IPS-NIHi7 (cell line): ENCODE measurements around the gene GALNT9.
"Not testable (repeated sequence)": the region's sequence is repeated elsewhere in the genome, so short reads cannot be mapped to it uniquely, and the experiment has no call there.

Source experiments
- DNase-seq: peaks from one replicate; pipeline ENCODE4 v3.0.0; 2012; ENCODE audit warnings: mixed read lengths; ENCODE audit errors: extremely low spot score

GALNT9 gene

GRCh38 chr12:132358241-132359225 lies 29.1 kb upstream of the GALNT9 start:
- not testable (repeated sequence) for DNase-seq

- no peak for DNase-seq
Measured at GRCh38 chr12:132357623-132358186, 28.3 kb upstream of the GALNT9 start.

DNA sequence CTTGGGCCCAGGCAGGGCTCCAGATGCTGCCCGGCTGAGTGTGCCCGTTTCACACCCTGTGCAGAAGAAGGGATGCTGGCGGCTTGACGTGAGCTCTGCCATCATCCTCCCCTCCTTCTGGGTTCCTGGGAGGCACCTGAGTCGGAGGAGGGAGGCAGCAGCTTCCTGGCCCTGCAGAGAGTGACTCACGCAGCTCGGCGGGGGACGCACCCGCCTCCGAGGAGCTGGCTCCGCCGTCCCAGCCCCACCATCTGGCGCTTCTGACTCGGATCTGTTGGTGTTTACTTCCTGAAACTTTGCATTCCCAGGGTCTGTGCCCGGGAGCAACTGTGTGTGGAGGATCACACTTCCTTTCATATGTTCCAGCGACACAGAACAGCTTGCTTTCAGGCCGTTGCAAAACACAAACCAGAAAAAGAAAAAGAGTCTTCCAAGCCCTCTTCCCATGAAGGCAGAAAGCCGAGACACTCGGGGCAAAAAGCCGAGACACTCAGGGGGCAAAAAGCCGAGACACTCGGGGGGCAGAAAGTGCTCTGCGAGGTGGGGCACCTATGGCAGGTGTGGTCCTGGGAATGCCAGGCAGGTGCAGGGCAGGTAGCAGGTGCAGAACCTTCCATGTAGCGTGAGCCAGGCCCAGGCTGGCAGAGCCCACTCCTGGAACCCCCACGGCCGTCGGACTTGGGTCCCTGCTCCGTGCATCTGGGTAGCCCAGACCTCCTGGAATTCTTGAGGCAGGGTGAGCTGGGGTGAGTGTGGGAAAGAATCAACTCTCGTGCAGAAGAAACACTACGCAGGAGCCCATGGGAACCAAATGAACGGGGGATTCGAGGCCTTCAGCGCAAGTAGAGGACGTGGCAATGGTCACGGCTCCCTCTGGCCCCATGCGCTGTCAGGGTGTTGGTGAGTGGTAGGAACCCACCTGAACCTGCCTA lies 27.6 kb upstream of the GALNT9 start:
- peak; percentile 87 for DNase-seq

DNA sequence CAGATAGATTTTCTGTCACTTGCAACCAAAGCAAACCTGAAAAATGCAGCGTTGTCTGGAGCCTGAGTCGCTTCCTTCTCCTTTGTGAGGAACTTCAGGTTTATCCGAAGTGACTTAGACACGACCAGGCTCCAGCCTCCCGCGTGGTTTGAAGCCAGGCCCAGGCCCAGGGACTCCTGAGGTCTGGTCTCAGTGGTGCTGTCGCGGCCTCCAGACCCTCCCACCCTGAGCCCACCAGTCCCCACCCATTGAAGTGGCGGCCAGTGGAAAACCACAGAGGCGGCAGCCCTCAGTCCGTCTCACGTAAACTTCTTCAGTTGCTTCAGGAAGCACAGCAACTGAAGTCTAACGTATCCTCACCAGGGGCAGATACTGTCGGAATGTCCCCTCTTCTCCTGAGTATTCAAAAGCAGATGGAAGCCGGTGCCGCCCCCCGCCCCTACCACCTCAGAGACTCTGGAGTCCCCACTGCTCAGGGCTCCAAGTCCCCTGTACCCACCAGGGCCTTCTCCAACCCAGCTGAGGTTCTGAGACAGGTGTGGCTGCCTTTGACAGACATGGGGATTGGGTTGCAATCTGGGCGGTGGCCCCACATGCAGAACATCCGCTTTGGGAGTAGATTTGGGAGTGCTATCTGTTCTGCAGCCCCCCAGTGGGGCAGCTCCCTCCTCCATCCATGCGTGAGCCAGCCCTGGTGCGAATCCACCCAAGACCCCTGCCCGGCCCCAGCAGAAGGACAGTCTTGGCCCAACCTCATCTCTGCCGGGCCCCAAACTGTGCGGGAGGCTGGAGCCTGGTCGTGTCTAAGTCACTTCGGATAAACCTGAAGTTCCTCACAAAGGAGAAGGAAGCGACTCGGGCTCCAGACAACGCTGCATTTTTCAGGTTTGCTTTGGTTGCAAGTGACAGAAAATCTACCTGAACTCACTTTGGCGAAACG lies 26.6 kb upstream of the GALNT9 start:
- DNase-seq: no peak

GRCh38 chr12:132354982-132355680 lies 25.7 kb upstream of the GALNT9 start:
- DNase-seq: no peak

DNA sequence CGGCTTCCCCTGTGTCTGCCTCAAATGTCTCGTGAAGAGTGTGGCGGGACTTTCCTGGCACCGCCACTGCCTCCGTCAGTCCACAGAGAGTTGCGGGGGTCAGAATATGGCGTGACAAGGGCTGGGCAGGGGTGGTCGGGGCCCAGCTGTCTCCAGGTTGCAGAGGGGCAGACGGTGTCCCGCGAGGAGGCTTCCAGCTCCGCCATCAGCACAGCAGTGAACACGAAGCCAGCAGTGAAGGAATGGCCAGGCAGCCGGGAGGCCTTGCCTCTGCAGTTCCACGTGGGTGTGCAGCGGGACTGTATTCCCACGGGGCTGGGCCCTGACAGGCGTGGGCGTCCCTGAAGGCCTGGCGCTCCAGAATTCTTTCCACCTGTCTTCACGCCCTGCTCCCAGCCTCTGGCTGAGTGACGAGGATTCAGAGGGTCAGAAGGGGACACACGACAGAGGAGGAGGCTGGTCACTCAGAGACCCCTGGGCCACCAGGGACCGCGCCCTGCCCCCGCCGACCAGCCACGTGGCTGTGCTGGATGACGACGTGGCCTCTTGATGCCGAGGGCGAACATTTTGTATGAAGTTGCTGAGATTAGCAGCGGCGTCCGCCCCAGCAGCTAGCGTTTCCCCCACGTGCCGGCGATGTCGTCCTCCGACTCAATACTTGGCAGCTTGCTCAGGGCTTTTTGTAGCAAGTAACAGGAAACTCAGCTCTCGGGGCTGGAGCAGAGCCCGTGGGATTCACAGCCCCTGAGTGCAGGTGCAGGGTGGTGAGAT lies 25.0 kb upstream of the GALNT9 start:
- no peak for DNase-seq

DNA sequence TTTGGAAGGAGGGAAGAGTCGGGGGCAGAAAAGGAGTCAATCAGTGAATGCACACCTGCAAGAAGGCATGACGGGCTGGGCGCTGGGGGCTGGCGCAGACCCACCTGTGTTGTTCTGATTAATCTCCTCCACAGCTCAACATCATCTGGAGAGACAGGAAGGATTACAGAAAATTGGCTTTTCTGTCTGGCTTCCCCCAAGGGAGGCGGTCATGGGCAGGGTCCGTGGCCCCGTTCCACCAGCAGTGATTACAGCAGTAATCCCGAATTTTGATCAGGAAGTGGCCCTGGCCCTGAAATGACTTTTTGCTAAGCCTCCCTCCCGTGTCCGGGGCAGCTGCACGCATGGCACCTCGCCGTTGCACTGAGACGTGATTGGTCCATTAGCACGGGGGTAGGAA lies 24.4 kb upstream of the GALNT9 start:
- no peak for DNase-seq

DNA sequence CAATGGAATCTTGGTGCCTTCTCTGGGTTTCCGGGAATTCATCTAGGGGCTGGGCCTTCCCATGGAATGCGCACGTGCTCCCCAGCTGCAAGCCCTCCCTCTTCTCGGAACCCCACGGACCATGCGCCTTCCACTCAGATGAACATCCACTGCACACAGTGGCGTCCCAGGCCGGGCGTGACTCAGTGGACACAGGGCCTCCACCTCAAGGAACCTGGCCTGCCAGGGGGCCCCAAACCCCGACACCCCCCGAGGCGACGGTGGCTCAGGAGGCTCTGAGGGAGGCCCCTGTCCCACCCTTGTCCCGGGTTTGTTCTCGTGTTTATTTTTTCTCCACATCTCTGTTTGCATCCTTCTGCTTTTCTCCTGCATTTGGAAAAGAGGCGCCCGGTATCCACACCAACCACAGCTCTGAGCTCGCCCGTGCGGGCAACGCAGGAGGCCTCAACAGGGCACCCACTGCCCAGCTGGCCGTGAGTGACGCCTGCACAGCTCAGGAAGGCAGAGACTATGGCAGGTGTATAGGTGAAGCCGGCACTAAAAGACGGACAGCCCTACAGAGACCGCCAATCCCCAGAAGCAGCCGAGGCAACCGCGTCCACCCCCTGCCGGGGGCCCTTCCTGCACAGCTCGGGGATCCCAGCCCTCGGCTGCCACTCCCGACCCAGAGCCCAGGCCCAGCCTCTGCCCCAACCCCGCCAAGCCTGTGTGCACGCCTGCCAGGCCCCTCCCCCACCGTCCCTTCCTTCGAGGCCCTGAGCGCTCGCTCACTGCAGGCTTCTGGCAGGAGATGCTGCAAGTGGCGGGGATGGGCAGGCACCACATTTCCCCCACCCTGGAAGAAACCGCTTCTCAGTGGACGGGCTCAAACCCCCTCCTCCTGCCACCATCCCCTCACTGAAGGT lies 23.8 kb upstream of the GALNT9 start:
- peak; percentile 39 for DNase-seq

DNA sequence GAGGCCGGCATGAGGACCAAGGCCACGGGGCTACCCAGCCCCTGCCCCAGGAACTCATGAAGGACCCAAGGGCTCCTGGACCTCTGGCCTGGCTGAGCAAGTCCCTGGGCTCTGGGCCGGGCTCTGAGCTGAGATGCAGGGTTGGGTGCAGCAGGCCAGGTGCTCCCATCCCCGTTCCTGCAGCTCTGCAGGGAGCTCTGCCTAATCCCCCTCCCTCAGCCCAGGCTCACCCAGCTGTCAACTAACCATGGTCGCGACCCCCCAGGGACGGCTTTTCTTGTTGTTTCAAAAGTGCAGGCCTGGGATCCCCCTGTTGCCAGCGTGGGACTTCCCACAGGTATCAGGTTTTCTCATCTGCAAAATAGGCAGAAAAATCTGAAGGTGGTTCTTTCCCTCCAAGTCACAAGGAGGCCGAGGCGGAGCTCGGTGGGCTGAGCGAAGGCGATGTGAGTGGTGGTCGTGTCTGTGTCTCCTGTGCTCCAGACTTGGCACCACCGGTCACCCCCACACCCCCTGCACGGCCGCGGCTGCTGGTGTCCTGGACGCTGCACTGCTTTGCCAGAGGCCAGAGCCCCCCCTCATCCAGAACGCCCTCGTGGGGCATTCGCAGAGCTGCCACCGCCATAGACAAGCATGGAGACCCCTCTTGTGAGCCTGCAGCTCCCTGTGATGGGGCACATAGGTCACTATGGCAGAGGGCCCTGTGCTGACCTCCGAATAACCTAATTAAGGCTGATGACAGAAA lies 22.5 kb upstream of the GALNT9 start:
- no peak for DNase-seq

GRCh38 chr12:132349501-132350131 lies 20.2 kb upstream of the GALNT9 start:
- DNase-seq: no peak

- DNase-seq: no peak
Measured at GRCh38 chr12:132348176-132348575, 18.8 kb upstream of the GALNT9 start.

DNA sequence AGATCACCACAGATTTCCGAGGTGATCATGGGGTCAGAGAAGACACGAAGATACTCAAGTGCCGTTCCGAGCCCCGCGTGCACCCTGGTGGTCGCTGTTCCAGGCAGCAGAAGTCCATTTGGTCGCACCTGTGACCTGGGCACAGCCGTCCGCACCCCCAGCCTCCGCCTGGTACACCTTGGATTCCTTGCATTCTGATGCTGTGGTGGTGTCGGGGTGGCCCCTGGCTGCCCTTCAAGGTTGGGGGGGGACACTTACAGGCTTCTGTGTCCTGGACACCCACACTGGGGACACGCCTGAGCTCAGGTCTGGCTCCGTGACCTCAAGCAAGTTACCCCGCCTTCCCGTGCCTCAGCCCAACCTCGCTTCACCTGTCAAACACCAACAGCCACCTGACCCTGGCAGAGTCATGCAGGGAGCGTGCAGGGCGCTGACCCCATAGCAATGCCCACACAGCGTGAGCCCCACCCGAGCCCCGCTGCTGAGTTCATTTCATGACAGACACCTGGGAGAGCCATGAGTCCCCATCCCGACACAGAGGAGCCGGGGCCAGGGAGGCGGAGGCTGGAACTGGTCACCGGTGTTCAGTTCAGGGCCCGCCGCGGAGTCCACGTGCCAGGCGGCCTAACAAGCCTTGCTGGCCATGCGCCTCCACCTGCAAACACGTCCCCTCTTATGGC lies 17.9 kb upstream of the GALNT9 start:
- DNase-seq: no peak

- DNase-seq: no peak
Measured at GRCh38 chr12:132346471-132347175, 17.2 kb upstream of the GALNT9 start.

- no peak for DNase-seq
Measured at GRCh38 chr12:132345561-132346200, 16.3 kb upstream of the GALNT9 start.

DNA sequence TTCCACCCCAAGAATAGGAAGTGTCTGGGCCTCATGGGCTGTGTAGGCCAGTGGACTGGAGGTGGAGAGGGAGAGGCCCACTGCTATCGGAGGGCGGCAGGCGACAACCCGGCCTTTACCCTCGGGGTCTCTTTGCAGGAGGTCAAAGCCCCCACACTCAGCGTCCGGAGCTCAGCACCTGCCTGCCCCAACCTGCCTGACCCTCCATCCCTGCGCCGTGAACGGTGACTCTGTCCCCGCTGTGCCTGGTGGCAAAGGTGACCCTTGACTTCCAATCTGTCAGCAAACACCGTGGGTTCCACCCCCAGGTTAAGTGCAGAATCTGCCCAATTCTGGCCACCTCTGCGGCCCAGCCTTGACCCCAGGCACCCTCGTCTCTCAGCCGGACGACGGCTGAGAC lies 15.7 kb upstream of the GALNT9 start:
- no peak for DNase-seq

GRCh38 chr12:132344601-132345000 lies 15.2 kb upstream of the GALNT9 start:
- DNase-seq: no peak
